Fibroblast of lung (primary cell): ENCODE measurements around the gene DPM3. TPM values are rescaled to one million over a fixed set of nuclear protein-coding genes. Genes with fewer than 3 reads are reported as not detected.
"Not testable (repeated sequence)": the region's sequence is repeated elsewhere in the genome, so short reads cannot be mapped to it uniquely, and the experiment has no call there.

Experiments used
- DNase-seq, 2 donors: peaks; one replicate each; pipeline versions ENCODE4 v3.0.0 to v3.0.0-alpha.2; 2010; ENCODE audit warnings: low read depth in 2 of 2
- H2AFZ ChIP-seq: 2 replicates; pipeline ENCODE4 v1.5.1; 2012; ENCODE audit warnings: low read length, control low read depth, inconsistent platforms
- H3K27ac ChIP-seq: 2 replicates; pipeline ENCODE4 v1.5.1; 2011; ENCODE audit warnings: low read length, control low read depth; ENCODE audit not compliant: insufficient read depth
- H3K27me3 ChIP-seq: 2 replicates; pipeline ENCODE4 v1.5.1; 2011; ENCODE audit warnings: mild to moderate bottlenecking, low read length; ENCODE audit not compliant: control insufficient read depth, insufficient read depth
- H3K36me3 ChIP-seq: 2 replicates; pipeline ENCODE4 v1.5.1; 2011; ENCODE audit warnings: low read length; ENCODE audit not compliant: control insufficient read depth, insufficient read depth
- H3K4me1 ChIP-seq: 2 replicates; pipeline ENCODE4 v1.5.1; 2011; ENCODE audit warnings: low read length; ENCODE audit not compliant: control insufficient read depth, insufficient read depth; ENCODE audit errors: extremely low read depth
- H3K4me2 ChIP-seq: 2 replicates; pipeline ENCODE4 v1.5.1; 2011; ENCODE audit warnings: low read length, control low read depth; ENCODE audit not compliant: insufficient read depth; ENCODE audit errors: extremely low read depth
- H3K4me3 ChIP-seq, 4 experiments: fragments of 200-600 bp in 1 of 4; sonication (generic) in 1 of 4; replicated peaks in 1 of 4; 2 replicates each; pipeline ENCODE4 v1.5.1; 2011 to 2016; ENCODE audit warnings: low read length in 4 of 4, low read depth in 3 of 4, mild to moderate bottlenecking in 3 of 4, control low read depth in 2 of 4, inconsistent platforms in 1 of 4, mixed read lengths in 1 of 4; ENCODE audit not compliant: insufficient read depth in 1 of 4; ENCODE audit errors: control extremely low read depth in 1 of 4
- H3K79me2 ChIP-seq: 2 replicates; pipeline ENCODE4 v1.5.1; 2012; ENCODE audit warnings: mild to moderate bottlenecking, low read length, inconsistent platforms; ENCODE audit not compliant: control insufficient read depth, insufficient read depth
- H3K9ac ChIP-seq: 2 replicates; pipeline ENCODE4 v1.5.1; 2011; ENCODE audit warnings: mild to moderate bottlenecking, low read length, control low read depth; ENCODE audit not compliant: insufficient read depth
- H3K9me3 ChIP-seq: 2 replicates; pipeline ENCODE4 v1.5.1; 2012; ENCODE audit warnings: low read depth, low read length; ENCODE audit not compliant: control insufficient read depth, insufficient read depth
- H4K20me1 ChIP-seq: 2 replicates; pipeline ENCODE4 v1.5.1; 2011; ENCODE audit warnings: low read length; ENCODE audit not compliant: control insufficient read depth, insufficient read depth; ENCODE audit errors: extremely low read depth
- EZH2 ChIP-seq: IDR thresholded peaks from 2 replicates; pipeline ENCODE4 v1.5.1; 2012; ENCODE audit warnings: low read length, control low read depth, mild to moderate bottlenecking; ENCODE audit errors: missing control alignments
- polyA plus RNA-seq, 2 donors: library from polyadenylated mRNA; depleted of rRNA in 1 of 2; stranded (reverse) in 1 of 2; unstranded in 1 of 2; fragments of >200 nt; gene quantifications; 2 replicates each; pipeline ENCODE4 v1.2.1, GENCODE V29; 2011 to 2012; ENCODE audit warnings: missing spikeins in 1 of 2
- total RNA-seq: library from RNA; depleted of rRNA; stranded (reverse); fragments of >200 nt; gene quantifications from 2 replicates; pipeline ENCODE4 v1.2.1, GENCODE V29; 2014
- TF ChIP-seq, protein P1 (sequence below), 2 donors: IDR thresholded peaks in 1 of 2; conservative IDR thresholded peaks in 1 of 2; 1 replicate in 1 of 2; 2 replicates in 1 of 2; pipeline ENCODE4 v1.5.1; 2011 to 2012; ENCODE audit warnings: low read length in 2 of 2, control low read depth in 1 of 2, inconsistent platforms in 1 of 2, low read depth in 1 of 2, mild to moderate bottlenecking in 1 of 2

Gene DPM3
- total and polyA plus RNA-seq, 2 donors (not counting 1 experiment from before 2014, with no cell fraction given): 31.9 to 40.5 TPM

DNA sequence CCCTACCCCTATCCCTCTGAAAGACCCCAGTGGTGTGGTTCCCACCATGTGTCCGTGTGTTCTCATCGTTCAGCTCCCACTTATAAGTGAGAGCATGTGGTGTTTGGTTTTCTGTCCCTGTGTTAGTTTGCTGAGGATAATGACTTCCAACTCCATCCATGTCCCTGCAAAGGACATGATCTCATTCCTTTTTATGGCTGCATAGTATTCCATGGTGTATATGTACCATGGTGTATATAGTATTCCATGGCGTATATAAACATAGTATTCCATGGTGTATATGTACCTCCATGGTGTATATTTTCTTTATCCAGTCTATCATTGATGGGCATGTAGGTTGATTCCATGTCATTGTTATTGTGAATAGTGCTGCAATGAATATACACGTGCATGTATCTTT is 23.5 kb upstream of the DPM3 start:
- H3K4me3 ChIP-seq, H3K36me3 ChIP-seq, DNase-seq, H3K9me3 ChIP-seq, H3K4me2 ChIP-seq, H3K27me3 ChIP-seq, H3K9ac ChIP-seq, H4K20me1 ChIP-seq, H3K27ac ChIP-seq, H3K4me1 ChIP-seq, H3K79me2 ChIP-seq, H2AFZ ChIP-seq: not testable (repeated sequence)

DNA sequence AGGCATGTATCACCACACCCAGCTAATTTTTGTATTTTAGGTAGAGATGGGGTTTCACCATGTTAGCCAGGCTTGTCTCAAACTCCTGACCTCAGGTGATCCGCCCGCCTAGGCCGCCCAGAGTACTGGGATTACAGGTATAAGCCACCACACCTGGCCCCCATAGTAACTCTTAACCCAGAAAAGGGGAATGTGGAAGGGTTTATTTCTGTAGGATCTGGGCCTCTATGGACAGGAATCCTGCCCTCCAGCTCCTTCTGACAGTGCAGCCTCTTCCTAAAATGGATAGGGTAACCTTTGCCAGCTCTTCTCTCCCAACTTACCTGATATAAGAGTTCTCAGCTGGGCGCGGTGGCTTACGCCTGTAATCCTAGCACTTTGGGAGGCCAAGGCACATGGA is 22.3 kb upstream of the DPM3 start:
- not testable (repeated sequence) for H3K79me2 ChIP-seq, H3K27me3 ChIP-seq, H3K4me3 ChIP-seq, DNase-seq, H4K20me1 ChIP-seq, H3K36me3 ChIP-seq, H3K9me3 ChIP-seq, H3K4me1 ChIP-seq, H3K27ac ChIP-seq, H3K9ac ChIP-seq, H3K4me2 ChIP-seq, H2AFZ ChIP-seq

DNA sequence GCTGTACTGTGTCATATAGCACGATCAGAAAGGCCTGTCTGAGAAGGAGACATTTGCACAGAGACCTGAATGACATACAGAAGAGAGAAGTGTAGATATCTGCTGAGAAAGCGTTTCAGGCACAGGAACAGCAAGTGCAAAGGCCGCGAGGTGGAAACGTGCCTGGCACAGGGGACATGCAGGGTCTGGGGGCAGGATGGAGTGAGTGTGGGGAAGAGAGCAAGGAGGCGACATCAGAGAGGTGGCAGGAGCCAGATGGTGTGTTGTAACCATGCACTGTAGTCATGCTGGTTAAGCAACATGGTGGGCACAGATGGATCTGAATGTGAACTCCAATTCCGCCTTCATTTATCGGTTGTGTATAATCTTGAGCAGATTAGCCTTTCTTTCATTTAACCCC is 19.8 kb upstream of the DPM3 start:
- no peaks in the 10 kb centered on the region for H3K79me2 ChIP-seq
- no peak overlapping the region for H3K4me3 ChIP-seq
- no peaks in the 10 kb centered on the region for H3K4me1 ChIP-seq
- no peaks in the 10 kb centered on the region for H3K27me3 ChIP-seq
- H4K20me1 ChIP-seq: no peaks in the 10 kb centered on the region
- no peak overlapping the region for H3K4me2 ChIP-seq
- no peak overlapping the region for H3K9ac ChIP-seq
- no peak overlapping the region for H3K27ac ChIP-seq
- H2AFZ ChIP-seq: no peak overlapping the region
- no peak for DNase-seq
- TF ChIP-seq, protein P1, sequence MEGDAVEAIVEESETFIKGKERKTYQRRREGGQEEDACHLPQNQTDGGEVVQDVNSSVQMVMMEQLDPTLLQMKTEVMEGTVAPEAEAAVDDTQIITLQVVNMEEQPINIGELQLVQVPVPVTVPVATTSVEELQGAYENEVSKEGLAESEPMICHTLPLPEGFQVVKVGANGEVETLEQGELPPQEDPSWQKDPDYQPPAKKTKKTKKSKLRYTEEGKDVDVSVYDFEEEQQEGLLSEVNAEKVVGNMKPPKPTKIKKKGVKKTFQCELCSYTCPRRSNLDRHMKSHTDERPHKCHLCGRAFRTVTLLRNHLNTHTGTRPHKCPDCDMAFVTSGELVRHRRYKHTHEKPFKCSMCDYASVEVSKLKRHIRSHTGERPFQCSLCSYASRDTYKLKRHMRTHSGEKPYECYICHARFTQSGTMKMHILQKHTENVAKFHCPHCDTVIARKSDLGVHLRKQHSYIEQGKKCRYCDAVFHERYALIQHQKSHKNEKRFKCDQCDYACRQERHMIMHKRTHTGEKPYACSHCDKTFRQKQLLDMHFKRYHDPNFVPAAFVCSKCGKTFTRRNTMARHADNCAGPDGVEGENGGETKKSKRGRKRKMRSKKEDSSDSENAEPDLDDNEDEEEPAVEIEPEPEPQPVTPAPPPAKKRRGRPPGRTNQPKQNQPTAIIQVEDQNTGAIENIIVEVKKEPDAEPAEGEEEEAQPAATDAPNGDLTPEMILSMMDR (conservative IDR thresholded peaks at IDR 0.05 in 1 of 2, IDR thresholded peaks at IDR 0.05 in 1 of 2; ENCODE audit: low read depth in 1 of 2, low read length in 2 of 2): no peak
- no peak for TF ChIP-seq EZH2
- H3K9me3 ChIP-seq: no peaks in the 10 kb centered on the region
- H3K36me3 ChIP-seq: no peaks in the 10 kb centered on the region

DNA sequence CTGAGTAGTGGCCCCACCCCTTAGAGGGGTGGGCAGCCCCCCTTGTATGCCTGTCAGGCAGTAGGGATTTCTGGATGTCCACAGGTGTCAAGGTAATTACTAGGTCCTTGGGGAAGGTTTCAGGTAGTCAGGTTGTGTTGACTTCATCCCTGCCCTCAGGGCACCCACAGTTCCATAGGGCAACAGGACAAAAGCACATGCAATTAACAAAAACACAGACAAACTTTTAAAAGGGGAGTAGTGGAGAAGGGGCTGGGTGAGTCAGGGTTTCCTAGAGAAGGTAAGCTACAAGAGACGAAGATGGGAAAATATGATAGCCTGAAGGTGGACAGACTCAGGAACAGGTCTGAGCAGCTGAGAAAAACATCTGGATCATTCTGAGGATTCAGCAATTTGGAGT is 18.7 kb upstream of the DPM3 start:
- Histone ChIP-seq H3K9me3 (no peaks in the 10 kb centered on the region), H3K27ac (no peak overlapping the region), H3K4me2 (no peak overlapping the region), H2AFZ (no peak overlapping the region), H3K27me3 (no peaks in the 10 kb centered on the region), H3K79me2 (no peaks in the 10 kb centered on the region), H4K20me1 (no peaks in the 10 kb centered on the region), H3K9ac (no peak overlapping the region), H3K4me1 (no peaks in the 10 kb centered on the region), H3K36me3 (no peaks in the 10 kb centered on the region), H3K4me3 (no peak overlapping the region)
- TF ChIP-seq, protein P1 (conservative IDR thresholded peaks at IDR 0.05 in 1 of 2, IDR thresholded peaks at IDR 0.05 in 1 of 2; ENCODE audit: low read depth in 1 of 2, low read length in 2 of 2): no peak
- no peak for TF ChIP-seq EZH2
- no peak for DNase-seq

DNA sequence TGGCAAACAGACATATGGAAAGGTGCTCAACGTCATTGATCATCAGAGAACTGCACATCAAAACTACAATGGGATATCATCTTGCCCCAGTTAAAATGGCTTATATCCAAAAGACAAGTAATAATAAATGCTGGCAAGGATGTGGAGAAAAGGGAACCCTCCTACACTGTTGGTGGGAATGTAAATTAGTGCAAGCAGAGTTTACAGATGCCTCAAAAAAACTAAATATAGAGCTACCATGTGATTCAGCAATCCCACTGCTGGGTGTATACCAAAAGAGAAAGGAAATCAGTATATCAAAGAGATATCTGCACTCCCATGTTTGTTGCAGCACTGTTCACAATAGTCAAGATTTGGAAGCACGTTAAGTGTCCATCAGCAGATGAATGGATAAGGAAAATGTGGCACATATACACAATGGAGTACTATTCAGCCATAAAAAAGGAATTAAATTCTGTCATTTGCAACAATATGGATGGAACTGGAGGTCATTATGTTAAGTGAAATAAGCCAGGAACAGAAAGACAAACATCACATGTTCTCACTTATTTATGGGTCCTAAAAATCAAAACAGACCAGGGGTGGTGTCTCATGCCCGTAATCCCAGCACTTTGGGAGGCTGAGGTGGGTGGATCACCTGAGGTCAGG is 15.8 kb upstream of the DPM3 start:
- H3K27ac ChIP-seq, DNase-seq, H3K36me3 ChIP-seq, H2AFZ ChIP-seq, H3K27me3 ChIP-seq, H3K4me3 ChIP-seq, H3K79me2 ChIP-seq, H3K4me1 ChIP-seq, H3K9ac ChIP-seq, H3K4me2 ChIP-seq, H3K9me3 ChIP-seq, H4K20me1 ChIP-seq: not testable (repeated sequence)
